GM18507 (cell line): Measurements from ENCODE around the gene HYCC2.
"Not testable (repeated sequence)": the region's sequence is repeated elsewhere in the genome, so short reads cannot be mapped to it uniquely, and the experiment has no call there.

Experiments
- DNase-seq: peaks from one replicate; pipeline ENCODE4 v3.0.0; 2011; ENCODE audit warnings: low read depth; ENCODE audit not compliant: insufficient read length; ENCODE audit errors: extremely low spot score
- FAIRE-seq: peaks from 2 replicates; lab custom pipeline; 2011; peaks lifted over from hg19 to GRCh38; lab: Jason Lieb, UNC

HYCC2 gene

GRCh38 chr2:201074996-201075395 is 3.5 kb upstream of the HYCC2 start:
- FAIRE-seq (no peak), DNase-seq (no peak)

- FAIRE-seq (no peak), DNase-seq (no peak)
These were observed 1.6 kb upstream of the HYCC2 start for GRCh38 chr2:201073071-201073470.

- no peak for DNase-seq
- FAIRE-seq = no peak
These were observed 695 bp upstream of the HYCC2 start for GRCh38 chr2:201072201-201072530.

GRCh38 chr2:201070948-201071478 is 458 bp downstream of the HYCC2 start:
- DNase-seq = no peak
- no peak for FAIRE-seq

- no peak for DNase-seq
- no peak for FAIRE-seq
These were observed 6.6 kb downstream of the HYCC2 start for GRCh38 chr2:201064797-201065329.

DNA sequence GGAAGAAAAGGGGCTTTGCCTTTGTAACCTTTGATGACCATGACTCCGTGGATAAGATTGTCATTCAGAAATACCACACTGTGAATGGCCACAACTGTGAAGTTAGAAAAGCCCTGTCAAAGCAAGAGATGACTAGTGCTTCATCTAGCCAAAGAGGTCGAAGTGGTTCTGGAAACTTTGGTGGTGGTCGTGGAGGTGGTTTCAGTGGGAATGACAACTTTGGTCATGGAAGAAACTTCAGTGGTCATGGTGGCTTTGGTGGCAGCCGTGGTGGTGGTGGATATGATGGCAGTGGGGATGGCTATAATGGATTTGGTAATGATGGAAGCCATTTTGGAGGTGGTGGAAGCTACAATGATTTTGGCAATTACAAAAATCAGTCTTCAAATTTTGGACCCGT is 8.0 kb downstream of the HYCC2 start:
- not testable (repeated sequence) for FAIRE-seq, DNase-seq

- FAIRE-seq (no peak), DNase-seq (no peak)
These were observed 11.3 kb downstream of the HYCC2 start for GRCh38 chr2:201059961-201060755.

GRCh38 chr2:201058914-201059313 is 12.6 kb downstream of the HYCC2 start:
- no peak for FAIRE-seq
- DNase-seq = no peak

DNA sequence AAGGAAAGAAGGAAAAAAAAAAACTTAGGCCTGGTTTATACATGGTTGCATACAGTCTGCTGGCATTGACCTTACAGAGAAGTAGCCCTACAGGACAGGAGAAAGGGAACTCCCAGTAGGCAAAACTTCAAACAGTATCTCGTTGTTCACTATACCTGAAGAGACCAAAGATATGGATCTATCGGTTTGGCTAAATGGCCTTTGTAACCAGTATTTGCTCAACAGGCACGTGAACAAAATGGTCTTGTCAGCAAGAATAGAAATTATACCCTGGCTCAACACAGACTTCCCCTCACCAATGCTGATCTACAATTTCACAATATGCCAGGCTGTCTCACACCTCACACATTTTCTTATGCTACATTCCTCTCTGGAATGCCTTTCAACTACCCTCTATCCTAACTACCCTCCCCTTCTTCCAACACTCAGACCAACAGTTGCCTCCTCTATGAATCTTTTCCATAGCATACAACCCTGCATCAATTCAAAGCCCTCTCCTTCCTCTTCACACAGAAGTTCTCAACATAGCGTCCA is 13.7 kb downstream of the HYCC2 start:
- FAIRE-seq = no peak
- no peak for DNase-seq

GRCh38 chr2:201057087-201057521 is 14.4 kb downstream of the HYCC2 start:
- DNase-seq (no peak), FAIRE-seq (no peak)

GRCh38 chr2:201049455-201049854 is 22.0 kb downstream of the HYCC2 start:
- FAIRE-seq = no peak
- DNase-seq = no peak

- FAIRE-seq = no peak
- no peak for DNase-seq
These were observed 24.6 kb downstream of the HYCC2 start for GRCh38 chr2:201046881-201047280.

GRCh38 chr2:201043050-201043449 is 28.4 kb downstream of the HYCC2 start:
- not testable (repeated sequence) for DNase-seq, FAIRE-seq

- not testable (repeated sequence) for DNase-seq, FAIRE-seq
These were observed 29.0 kb downstream of the HYCC2 start for GRCh38 chr2:201042451-201042850.

DNA sequence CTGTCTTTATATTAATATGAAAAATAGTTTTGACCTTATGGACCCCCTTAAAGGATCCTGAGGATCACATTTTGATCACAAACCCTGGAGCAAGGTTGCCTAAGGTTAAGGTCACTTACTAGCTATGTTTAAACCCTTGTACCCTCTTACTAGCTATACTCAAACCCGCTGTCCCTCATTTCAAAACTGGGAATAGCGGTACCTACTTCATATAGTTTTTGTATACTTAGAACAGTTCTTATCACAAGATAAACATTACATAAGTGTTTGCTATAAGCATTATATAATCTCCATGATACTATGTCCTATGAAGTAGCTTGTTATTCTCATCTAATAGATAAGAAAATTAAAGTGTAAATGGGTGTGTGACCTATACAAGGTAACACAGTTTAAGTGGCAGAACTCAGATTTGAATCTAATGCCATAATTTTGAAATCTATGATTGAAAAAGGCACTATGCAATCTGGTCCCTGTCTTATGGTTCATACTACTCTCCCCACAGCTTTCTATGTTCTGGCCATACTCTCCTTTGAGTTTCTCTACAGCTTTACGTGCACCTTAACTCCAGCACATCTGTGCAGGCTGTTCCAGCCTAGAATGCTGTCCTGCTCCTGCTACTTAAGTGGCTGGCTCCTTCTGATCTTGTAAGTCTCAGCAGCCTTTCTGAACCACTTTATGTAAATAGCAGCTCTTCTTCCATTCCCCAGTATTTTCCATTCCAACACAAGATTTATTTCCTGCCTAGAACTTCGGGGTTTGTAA is 30.4 kb downstream of the HYCC2 start:
- DNase-seq = no peak
- no peak for FAIRE-seq

- FAIRE-seq (no peak), DNase-seq (no peak)
These were observed 32.6 kb downstream of the HYCC2 start for GRCh38 chr2:201038855-201039254.

DNA sequence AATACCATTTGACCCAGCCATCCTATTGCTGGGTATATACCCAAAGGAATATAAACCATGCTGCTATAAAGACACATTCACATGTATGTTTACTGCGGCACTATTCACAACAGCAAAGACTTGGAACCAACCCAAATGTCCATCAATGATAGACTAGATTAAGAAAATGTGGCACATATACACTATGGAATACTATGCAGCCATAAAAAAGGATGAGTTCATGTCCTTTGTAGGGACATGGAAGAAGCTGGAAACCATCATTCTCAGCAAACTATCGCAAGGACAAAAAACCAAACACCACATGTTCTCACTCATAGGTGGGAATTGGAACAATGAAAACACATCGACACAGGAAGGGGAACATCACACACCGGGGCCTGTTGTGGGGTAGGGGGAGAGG is 33.1 kb downstream of the HYCC2 start:
- DNase-seq, FAIRE-seq: not testable (repeated sequence)

DNA sequence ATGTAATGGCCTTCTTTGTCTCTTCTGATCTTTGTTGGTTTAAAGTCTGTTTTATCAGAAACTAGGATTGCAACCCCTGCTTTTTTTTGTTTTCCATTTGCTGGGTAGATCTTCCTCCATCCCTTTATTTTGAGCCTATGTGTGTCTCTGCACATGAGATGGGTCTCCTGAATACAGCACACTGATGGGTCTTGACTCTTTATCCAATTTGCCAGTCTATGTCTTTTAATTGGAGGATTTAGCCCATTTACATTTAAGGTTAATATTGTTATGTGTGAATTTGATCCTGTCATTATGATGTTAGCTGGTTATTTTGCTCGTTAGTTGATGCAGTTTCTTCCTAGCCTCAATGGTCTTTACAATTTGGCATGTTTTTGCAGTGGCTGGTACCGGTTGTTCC is 37.1 kb downstream of the HYCC2 start:
- DNase-seq, FAIRE-seq: not testable (repeated sequence)

DNA sequence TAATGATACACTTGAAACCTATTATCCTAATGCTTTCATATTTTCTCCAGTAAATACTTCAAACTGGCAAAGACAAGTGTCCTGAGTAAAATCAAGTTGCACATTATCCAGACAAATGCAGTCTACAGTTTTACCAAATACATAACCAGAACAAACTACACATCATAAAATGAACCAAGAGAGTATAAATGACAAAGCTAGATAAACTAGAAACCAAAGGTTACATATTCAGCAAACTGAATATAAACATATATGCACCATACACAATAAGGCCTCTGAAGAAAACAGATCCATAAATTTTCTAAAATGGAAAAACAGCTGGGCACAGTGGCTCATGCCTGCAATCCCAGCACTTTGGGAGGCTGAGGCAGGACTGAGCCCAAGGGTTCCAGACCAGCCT is 47.0 kb downstream of the HYCC2 start:
- DNase-seq = no peak
- FAIRE-seq = no peak

GRCh38 chr2:201021914-201022313 is 49.6 kb downstream of the HYCC2 start:
- no peak for DNase-seq
- FAIRE-seq = peak; percentile 51
